Loucy (cell line): ENCODE results near the gene SAMD13.

Experiments
- CTCF ChIP-seq: fragments of 200-600 bp; sonication (generic); conservative IDR thresholded peaks from 2 replicates; pipeline ENCODE4 v1.5.1; 2014; ENCODE audit warnings: mild to moderate bottlenecking, antibody characterized with exemption, low read length
- EZH2phosphoT487 ChIP-seq: fragments of 200-600 bp; IDR thresholded peaks from 2 replicates; pipeline ENCODE4 v1.6.1; 2018; ENCODE audit warnings: antibody characterized with exemption, mild to moderate bottlenecking, moderate library complexity, borderline replicate concordance

DNA sequence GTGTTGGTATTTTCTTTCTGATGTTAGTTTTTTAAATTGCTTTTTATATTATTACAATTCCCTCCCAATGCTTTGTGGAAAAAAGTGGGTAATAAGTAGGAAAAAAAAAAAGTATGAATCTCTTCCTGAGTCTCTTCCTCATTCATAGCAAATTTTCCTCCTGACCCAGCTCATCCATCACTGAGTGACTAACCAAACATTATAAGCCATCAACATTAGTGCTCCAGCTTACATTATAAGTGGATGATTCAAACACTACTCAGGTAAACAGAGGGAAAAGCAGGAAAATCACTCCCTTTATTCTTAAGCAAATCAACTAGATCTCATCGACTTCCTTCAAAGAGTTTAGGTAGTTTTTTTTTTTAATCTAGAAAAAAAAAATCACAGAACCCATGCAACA, 15.4 kb upstream of the SAMD13 start:
- TF ChIP-seq CTCF, result no peak
- TF ChIP-seq EZH2phosphoT487, result no peak
